ENCODE measurements around the gene BCL2L13. TPM values are rescaled to one million over a fixed set of nuclear protein-coding genes. Genes with fewer than 3 reads are reported as not detected.

Gene BCL2L13

GRCh38 chr22:17777717-17778044 is 139.1 kb downstream of the BCL2L13 start:
- no peak for DNase-seq
- H3K4me2 ChIP-seq (ENCODE audit: low read length) = no peak overlapping the region
- H3K4me1 ChIP-seq (ENCODE audit: control insufficient read depth, low read depth, low read length) = peaks cover 7% of the 10 kb centered on the region
- peaks cover 8% of the 10 kb centered on the region for H3K79me2 ChIP-seq (ENCODE audit: control insufficient read depth, insufficient read depth, low read length)
- no CpG with 5 or more reads among the region's 6 CpGs for WGBS (ENCODE audit: extremely low coverage, insufficient coverage, low lambda C conversion rate)
- no peak overlapping the region for H4K8ac ChIP-seq (ENCODE audit: low read depth, low read length)
- no peak overlapping the region for H3K56ac ChIP-seq (ENCODE audit: low read length)
- no peak overlapping the region for H3K27ac ChIP-seq (ENCODE audit: low read depth, low read length)
- no peak overlapping the region for H3K4me3 ChIP-seq (ENCODE audit: low read length)
- no peaks in the 10 kb centered on the region for H3K36me3 ChIP-seq (ENCODE audit: control insufficient read depth, insufficient read depth, low read length)
- no peak overlapping the region for H3K9ac ChIP-seq (ENCODE audit: low read length)
- no peak overlapping the region for H4K5ac ChIP-seq (ENCODE audit: low read length)
- H2AK5ac ChIP-seq (ENCODE audit: low read length) = no peak overlapping the region
- no peak overlapping the region for H2BK5ac ChIP-seq (ENCODE audit: low read length)
- no peak overlapping the region for H3K4ac ChIP-seq (ENCODE audit: low read depth, low read length)
- no peak overlapping the region for H3K23ac ChIP-seq (ENCODE audit: low read length)
- peaks cover 5% of the 10 kb centered on the region for H3K79me1 ChIP-seq (ENCODE audit: low read length)
- H3K27me3 ChIP-seq (ENCODE audit: insufficient read depth, low read length, poor library complexity) = no peaks in the 10 kb centered on the region
- H3K18ac ChIP-seq (ENCODE audit: low read length) = no peak overlapping the region
- no peak overlapping the region for H2BK15ac ChIP-seq (replicated peaks; ENCODE audit: low read depth)
- no peak overlapping the region for H2BK120ac ChIP-seq (ENCODE audit: low read depth, low read length)

- WGBS (ENCODE audit: extremely low coverage, insufficient coverage, low lambda C conversion rate) = no CpG with 5 or more reads among the region's 23 CpGs
- no peak overlapping the region for H3K9ac ChIP-seq (ENCODE audit: low read length)
- no peak for DNase-seq
- no peaks in the 10 kb centered on the region for H3K36me3 ChIP-seq (ENCODE audit: control insufficient read depth, insufficient read depth, low read length)
- no peak overlapping the region for H3K27ac ChIP-seq (ENCODE audit: low read depth, low read length)
- no peak overlapping the region for H4K5ac ChIP-seq (ENCODE audit: low read length)
- no peak overlapping the region for H4K8ac ChIP-seq (ENCODE audit: low read depth, low read length)
- H3K23ac ChIP-seq (ENCODE audit: low read length) = no peak overlapping the region
- H3K56ac ChIP-seq (ENCODE audit: low read length) = no peak overlapping the region
- no peak overlapping the region for H2BK120ac ChIP-seq (ENCODE audit: low read depth, low read length)
- H3K27me3 ChIP-seq (ENCODE audit: insufficient read depth, low read length, poor library complexity) = no peaks in the 10 kb centered on the region
- H3K4me2 ChIP-seq (ENCODE audit: low read length) = no peak overlapping the region
- H3K18ac ChIP-seq (ENCODE audit: low read length) = no peak overlapping the region
- no peak overlapping the region for H2BK15ac ChIP-seq (replicated peaks; ENCODE audit: low read depth)
- H2BK5ac ChIP-seq (ENCODE audit: low read length) = no peak overlapping the region
- no peak overlapping the region for H2AK5ac ChIP-seq (ENCODE audit: low read length)
- no peak overlapping the region for H3K4ac ChIP-seq (ENCODE audit: low read depth, low read length)
- no peaks in the 10 kb centered on the region for H3K79me1 ChIP-seq (ENCODE audit: low read length)
- H3K4me3 ChIP-seq (ENCODE audit: low read length) = no peak overlapping the region
- H3K4me1 ChIP-seq (ENCODE audit: control insufficient read depth, low read depth, low read length) = no peaks in the 10 kb centered on the region
- H3K79me2 ChIP-seq (ENCODE audit: control insufficient read depth, insufficient read depth, low read length) = no peaks in the 10 kb centered on the region
These were observed 139.9 kb downstream of the BCL2L13 start for GRCh38 chr22:17778412-17778976.

- Histone ChIP-seq H3K4me1 (ENCODE audit: control insufficient read depth, low read depth, low read length) (no peaks in the 10 kb centered on the region), H4K5ac (ENCODE audit: low read length) (no peak overlapping the region), H2AK5ac (ENCODE audit: low read length) (no peak overlapping the region), H3K4me3 (ENCODE audit: low read length) (no peak overlapping the region), H3K56ac (ENCODE audit: low read length) (no peak overlapping the region), H3K9ac (ENCODE audit: low read length) (no peak overlapping the region), H2BK15ac (replicated peaks; ENCODE audit: low read depth) (no peak overlapping the region), H4K8ac (ENCODE audit: low read depth, low read length) (no peak overlapping the region), H3K4me2 (ENCODE audit: low read length) (no peak overlapping the region), H3K23ac (ENCODE audit: low read length) (no peak overlapping the region), H3K27me3 (ENCODE audit: insufficient read depth, low read length, poor library complexity) (no peaks in the 10 kb centered on the region), H2BK5ac (ENCODE audit: low read length) (no peak overlapping the region), H3K4ac (ENCODE audit: low read depth, low read length) (no peak overlapping the region), H3K79me2 (ENCODE audit: control insufficient read depth, insufficient read depth, low read length) (no peaks in the 10 kb centered on the region), H3K79me1 (ENCODE audit: low read length) (no peaks in the 10 kb centered on the region), H2BK120ac (ENCODE audit: low read depth, low read length) (no peak overlapping the region), H3K27ac (ENCODE audit: low read depth, low read length) (no peak overlapping the region), H3K18ac (ENCODE audit: low read length) (no peak overlapping the region), H3K36me3 (ENCODE audit: control insufficient read depth, insufficient read depth, low read length) (no peaks in the 10 kb centered on the region)
- no CpG with 5 or more reads among the region's 27 CpGs for WGBS (ENCODE audit: extremely low coverage, insufficient coverage, low lambda C conversion rate)
- no peak for DNase-seq
These were observed 140.9 kb downstream of the BCL2L13 start for GRCh38 chr22:17779286-17780115.

- Histone ChIP-seq H3K27ac (ENCODE audit: low read depth, low read length) (no peak overlapping the region), H4K8ac (ENCODE audit: low read depth, low read length) (no peak overlapping the region), H2BK120ac (ENCODE audit: low read depth, low read length) (no peak overlapping the region), H3K36me3 (ENCODE audit: control insufficient read depth, insufficient read depth, low read length) (no peaks in the 10 kb centered on the region), H3K4me1 (ENCODE audit: control insufficient read depth, low read depth, low read length) (no peaks in the 10 kb centered on the region), H3K18ac (ENCODE audit: low read length) (no peak overlapping the region), H3K23ac (ENCODE audit: low read length) (no peak overlapping the region), H3K79me2 (ENCODE audit: control insufficient read depth, insufficient read depth, low read length) (no peaks in the 10 kb centered on the region), H3K27me3 (ENCODE audit: insufficient read depth, low read length, poor library complexity) (no peaks in the 10 kb centered on the region), H3K4me3 (ENCODE audit: low read length) (no peak overlapping the region), H3K9ac (ENCODE audit: low read length) (no peak overlapping the region), H4K5ac (ENCODE audit: low read length) (no peak overlapping the region), H2BK15ac (replicated peaks; ENCODE audit: low read depth) (no peak overlapping the region), H2BK5ac (ENCODE audit: low read length) (no peak overlapping the region), H3K79me1 (ENCODE audit: low read length) (no peaks in the 10 kb centered on the region), H2AK5ac (ENCODE audit: low read length) (no peak overlapping the region), H3K4me2 (ENCODE audit: low read length) (no peak overlapping the region), H3K4ac (ENCODE audit: low read depth, low read length) (no peak overlapping the region), H3K56ac (ENCODE audit: low read length) (no peak overlapping the region)
- DNase-seq = no peak
- no CpG with 5 or more reads among the region's 19 CpGs for WGBS (ENCODE audit: extremely low coverage, insufficient coverage, low lambda C conversion rate)
These were observed 141.7 kb downstream of the BCL2L13 start for GRCh38 chr22:17780116-17780740.

Small RNA genes within 50 kb of the gene (small RNA-seq; reads per million reads assigned to genes)
- not detected for gene MIR3198-1 (ENCODE audit: insufficient read depth)
